ENCODE data around the gene SEMA4B.

SEMA4B gene

DNA sequence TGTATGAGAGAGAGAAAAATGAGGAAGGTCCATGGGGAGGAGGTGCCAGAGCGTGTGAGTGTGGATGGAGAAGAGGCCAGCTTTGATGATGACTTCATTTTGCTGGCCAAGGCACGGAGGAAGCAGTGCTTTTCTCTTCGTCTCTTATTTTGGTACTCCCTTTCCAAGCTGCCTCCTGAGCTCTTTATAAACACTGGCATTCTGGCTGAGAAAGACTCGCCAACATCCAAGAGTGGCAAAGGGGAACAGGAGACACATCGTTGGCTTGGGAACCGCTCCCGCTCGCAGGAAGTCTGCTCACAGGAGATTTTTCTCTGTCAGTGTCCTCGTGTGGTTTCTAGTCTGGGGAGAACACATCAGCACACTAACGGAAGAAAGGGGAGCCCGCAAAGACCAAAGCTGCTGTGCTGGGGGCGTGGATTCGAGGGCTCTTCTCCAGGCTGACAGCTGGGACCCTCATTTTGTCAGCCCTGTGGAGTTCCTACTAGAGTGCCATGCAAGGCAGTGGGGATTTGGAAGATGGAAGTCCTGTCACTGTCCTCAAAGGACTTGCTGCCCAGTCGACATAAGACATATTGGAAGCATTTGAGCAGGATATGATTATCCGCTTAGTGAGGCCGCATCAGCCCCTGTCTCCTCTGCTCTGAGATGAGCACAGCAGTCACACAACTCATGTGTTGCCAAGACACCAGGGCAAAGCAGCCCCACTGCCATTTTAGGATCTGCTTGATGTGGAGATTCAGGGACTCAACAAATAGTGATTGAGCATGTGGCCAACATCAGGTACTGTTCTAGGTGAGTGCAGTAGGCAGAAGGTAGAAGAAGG lies 8.0 kb upstream of the SEMA4B start:
- no peak for DNase-seq (ENCODE audit: low spot score)
- CTCF ChIA-PET: no interaction called here
- TF ChIP-seq, protein P1, sequence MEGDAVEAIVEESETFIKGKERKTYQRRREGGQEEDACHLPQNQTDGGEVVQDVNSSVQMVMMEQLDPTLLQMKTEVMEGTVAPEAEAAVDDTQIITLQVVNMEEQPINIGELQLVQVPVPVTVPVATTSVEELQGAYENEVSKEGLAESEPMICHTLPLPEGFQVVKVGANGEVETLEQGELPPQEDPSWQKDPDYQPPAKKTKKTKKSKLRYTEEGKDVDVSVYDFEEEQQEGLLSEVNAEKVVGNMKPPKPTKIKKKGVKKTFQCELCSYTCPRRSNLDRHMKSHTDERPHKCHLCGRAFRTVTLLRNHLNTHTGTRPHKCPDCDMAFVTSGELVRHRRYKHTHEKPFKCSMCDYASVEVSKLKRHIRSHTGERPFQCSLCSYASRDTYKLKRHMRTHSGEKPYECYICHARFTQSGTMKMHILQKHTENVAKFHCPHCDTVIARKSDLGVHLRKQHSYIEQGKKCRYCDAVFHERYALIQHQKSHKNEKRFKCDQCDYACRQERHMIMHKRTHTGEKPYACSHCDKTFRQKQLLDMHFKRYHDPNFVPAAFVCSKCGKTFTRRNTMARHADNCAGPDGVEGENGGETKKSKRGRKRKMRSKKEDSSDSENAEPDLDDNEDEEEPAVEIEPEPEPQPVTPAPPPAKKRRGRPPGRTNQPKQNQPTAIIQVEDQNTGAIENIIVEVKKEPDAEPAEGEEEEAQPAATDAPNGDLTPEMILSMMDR (conservative IDR thresholded peaks at IDR 0.05; ENCODE audit: low read depth): no peak
- H3K27ac ChIP-seq: peak overlapping the region; percentile 98
- POLR2A ChIA-PET (ENCODE audit: low non-redundant PET): interaction anchor here (0.5 kb wide), 1 partner anchor 580 kb away, joined by 6 read pairs; no protein-coding TSS in a partner anchor

DNA sequence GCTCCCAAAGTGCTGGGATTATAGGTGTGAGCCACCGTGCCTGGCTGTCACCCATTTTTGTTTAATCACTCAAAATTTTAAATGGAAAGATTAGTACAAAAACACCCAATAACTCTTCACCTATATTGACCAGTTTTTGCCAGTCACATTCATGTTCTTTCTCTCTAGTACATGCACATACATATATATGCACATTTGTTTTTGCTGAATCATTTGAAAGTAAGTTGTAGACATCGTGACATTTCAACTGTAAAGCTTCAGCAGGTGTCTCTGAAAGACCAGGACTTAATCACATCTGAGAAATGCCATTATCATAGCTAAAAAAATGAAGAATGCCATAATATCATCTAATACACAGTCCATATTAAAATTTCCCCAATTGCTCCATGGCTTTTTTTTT lies 6.5 kb upstream of the SEMA4B start:
- CTCF ChIA-PET: no interaction called here
- POLR2A ChIA-PET (ENCODE audit: low non-redundant PET): no interaction called here
- DNase-seq (ENCODE audit: low spot score): no peak
- TF ChIP-seq, protein P1 (conservative IDR thresholded peaks at IDR 0.05; ENCODE audit: low read depth): no peak
- H3K27ac ChIP-seq: no peak overlapping the region

GRCh38 chr15:90200534-90201129 lies 498 bp upstream of the SEMA4B start:
- peak overlapping the region; percentile 91 for H3K27ac ChIP-seq
- TF ChIP-seq, protein P1 (conservative IDR thresholded peaks at IDR 0.05; ENCODE audit: low read depth): no peak
- ChIA-PET CTCF (interaction anchor here (0.7 kb wide), 1 partner anchor 21 kb away, joined by 3 read pairs; no protein-coding TSS in a partner anchor), POLR2A (ENCODE audit: low non-redundant PET) (interaction anchor here (0.6 to 4.1 kb wide), 6 partner anchors 9 to 789 kb away, joined by 3 to 19 read pairs (median 3); partner anchors contain the start of gene TTLL13)
- DNase-seq (ENCODE audit: low spot score): no peak

DNA sequence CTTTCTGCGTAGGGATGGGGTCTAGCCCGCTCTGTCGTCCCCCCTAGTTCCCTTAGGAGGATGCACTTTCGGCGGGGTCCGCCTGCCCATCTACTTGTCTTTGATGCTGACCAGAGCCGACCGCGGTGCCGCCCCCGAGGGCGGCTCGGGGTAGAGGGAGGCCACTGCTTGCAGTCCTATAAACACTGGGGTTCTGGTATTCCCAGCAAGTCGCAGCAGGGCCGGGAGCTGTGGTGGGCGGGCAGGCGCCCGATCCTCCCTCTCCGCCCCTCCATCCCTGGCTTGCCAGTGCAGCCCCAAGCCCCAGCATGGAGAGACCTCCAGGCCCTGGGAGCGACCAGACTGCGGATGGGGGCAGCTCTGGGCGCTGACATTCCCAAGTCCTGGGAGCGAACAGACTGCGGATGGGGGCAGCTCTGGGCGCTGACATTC lies 830 bp downstream of the SEMA4B start:
- peak; percentile 34 for DNase-seq (ENCODE audit: low spot score)
- H3K27ac ChIP-seq: peak overlapping the region; percentile 91
- CTCF ChIA-PET: interaction anchor here (0.6 kb wide), 2 partner anchors 26 to 39 kb away, joined by 3 read pairs; no protein-coding TSS in a partner anchor
- TF ChIP-seq, protein P1 (conservative IDR thresholded peaks at IDR 0.05; ENCODE audit: low read depth): no peak
- POLR2A ChIA-PET (ENCODE audit: low non-redundant PET): interaction anchor here (1.0 to 4.1 kb wide), 4 partner anchors 10 to 40 kb away, joined by 3 to 19 read pairs (median 3); partner anchors contain the start of genes CIB1 and GDPGP1

DNA sequence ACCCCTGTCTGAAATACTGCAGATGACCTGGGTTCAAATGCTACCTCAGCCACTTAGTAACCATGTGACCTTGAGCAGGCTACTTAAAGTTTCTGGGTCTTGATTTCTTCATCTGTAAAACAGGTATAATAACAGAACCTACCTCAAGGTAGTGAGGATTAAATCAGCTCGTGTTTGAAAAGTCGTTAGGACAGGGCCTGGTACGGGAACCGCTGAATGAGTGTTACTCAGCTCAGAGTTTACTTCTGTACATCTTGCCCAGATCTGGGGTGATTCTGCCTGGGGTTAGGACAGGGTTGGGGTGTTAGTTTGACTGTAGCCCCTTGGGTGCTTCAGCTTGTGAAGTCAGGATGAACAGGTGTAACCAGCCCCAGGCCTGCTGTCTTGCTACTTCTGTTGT lies 1.8 kb downstream of the SEMA4B start:
- TF ChIP-seq, protein P1 (conservative IDR thresholded peaks at IDR 0.05; ENCODE audit: low read depth): no peak
- CTCF ChIA-PET: no interaction called here
- no peak for DNase-seq (ENCODE audit: low spot score)
- POLR2A ChIA-PET (ENCODE audit: low non-redundant PET): interaction anchor here (1.0 to 4.1 kb wide), 3 partner anchors 10 to 31 kb away, joined by 3 to 19 read pairs (median 4); partner anchors contain the start of genes CIB1 and GDPGP1
- H3K27ac ChIP-seq: peak overlapping the region; percentile 100

GRCh38 chr15:90203473-90203872 lies 2.3 kb downstream of the SEMA4B start:
- H3K27ac ChIP-seq: peak overlapping the region; percentile 100
- CTCF ChIA-PET: no interaction called here

More at GRCh38 chr15:90203473-90203872, 2.3 kb downstream of the SEMA4B start:
- POLR2A ChIA-PET (ENCODE audit: low non-redundant PET): interaction anchor here (1.0 to 4.1 kb wide), 2 partner anchors 9 to 12 kb away, joined by 4 to 19 read pairs; no protein-coding TSS in a partner anchor
- TF ChIP-seq, protein P1 (conservative IDR thresholded peaks at IDR 0.05; ENCODE audit: low read depth): no peak
- DNase-seq (ENCODE audit: low spot score): no peak
